ENCODE data around the gene ZBTB18.

- no peak for TF ChIP-seq CTCF (conservative IDR thresholded peaks at IDR 0.05; ENCODE audit: low read length)
- no peak for TF ChIP-seq EZH2phosphoT487 (IDR thresholded peaks at IDR 0.05; ENCODE audit: borderline replicate concordance, low read depth, low read length)
These were observed 15.7 kb upstream of the ZBTB18 start for GRCh38 chr1:244035358-244035757.
